HG02623 (cell line): Measurements from ENCODE around the gene PGBD5.

Source experiments
- ATAC-seq: cut with Tn5 transposase; IDR thresholded peaks from one replicate; pipeline ENCODE4 v1.9.1; 2021; ENCODE audit warnings: moderate library complexity; ENCODE audit not compliant: unreplicated experiment

PGBD5 gene

DNA sequence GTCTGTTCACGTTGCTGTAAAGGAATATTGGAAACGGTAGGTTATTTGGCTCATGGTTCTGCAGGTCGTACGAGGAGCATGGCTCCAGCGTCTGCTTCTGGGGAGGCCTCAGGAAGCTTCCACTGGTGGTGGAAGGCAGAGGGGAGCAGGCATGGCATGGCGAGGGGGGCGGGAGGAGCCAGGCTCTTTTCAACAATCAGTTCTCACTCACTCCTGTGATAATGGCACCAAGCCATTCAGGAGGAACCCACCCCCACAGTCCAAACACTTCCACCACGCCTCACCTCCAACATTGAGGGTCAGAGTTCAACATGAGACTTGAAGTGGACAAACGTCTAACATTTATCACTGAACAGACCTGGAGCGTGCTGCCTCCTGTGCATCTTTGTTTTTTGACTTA, 141.2 kb downstream of the PGBD5 start:
- no peak for ATAC-seq

DNA sequence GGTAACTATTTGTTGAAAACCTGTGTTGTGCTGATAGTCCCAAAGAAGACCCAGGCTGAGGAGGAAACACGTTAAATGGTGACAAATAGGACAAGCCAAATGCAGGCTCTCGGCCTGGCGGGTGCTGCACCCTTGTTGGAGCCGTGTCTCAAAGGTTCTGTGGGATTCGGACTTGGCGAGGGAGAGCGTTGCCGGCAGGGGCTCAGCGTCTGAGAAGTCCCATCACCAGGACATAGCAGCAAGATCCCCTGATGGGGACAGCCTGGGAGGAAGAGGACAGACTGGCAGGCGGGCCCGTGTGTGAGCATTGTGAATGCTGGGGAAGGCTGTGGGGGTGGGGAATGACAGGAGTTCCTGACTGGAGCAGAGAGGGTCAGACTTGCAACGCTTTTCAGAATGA, 142.5 kb downstream of the PGBD5 start:
- ATAC-seq: no peak

DNA sequence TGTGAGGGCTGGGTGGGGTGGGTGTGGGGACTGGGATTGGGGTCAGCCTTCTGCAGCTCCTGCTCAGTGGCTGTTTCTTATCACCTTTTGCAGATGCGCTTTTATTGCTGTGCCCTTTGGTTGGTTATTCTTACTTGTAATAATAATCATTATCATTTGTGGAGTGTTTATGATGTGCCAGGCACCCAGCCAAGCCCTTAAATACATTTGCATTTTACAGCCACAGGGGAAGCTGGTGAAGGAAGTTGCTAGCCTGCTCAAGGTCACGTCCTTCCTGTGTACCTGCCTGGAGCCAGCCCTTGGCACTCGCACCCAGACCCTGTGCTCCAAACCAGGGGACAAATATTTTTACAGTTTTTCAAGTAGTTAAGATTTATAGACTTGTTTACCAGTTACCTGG, 144.0 kb downstream of the PGBD5 start:
- ATAC-seq: no peak

DNA sequence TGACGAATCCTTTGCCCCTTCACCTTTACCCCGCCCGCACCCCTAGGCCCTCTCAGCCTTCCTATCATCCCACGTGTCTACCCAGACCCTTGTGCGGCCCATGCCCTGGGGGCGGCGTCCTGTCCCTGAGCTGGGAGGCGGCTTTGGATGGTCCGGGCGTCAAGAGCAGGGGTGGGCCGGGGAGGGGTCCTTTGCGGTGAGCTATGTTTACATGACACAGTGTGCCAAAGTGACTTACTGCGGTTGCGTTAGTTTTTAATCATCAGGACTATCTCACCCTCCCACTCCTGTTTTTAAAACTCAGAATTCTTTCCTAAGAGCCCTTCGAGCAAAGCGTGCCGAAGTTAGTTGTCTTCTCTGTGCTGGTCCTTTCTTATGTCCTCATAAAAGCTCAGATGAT, 144.6 kb downstream of the PGBD5 start:
- ATAC-seq: no peak

DNA sequence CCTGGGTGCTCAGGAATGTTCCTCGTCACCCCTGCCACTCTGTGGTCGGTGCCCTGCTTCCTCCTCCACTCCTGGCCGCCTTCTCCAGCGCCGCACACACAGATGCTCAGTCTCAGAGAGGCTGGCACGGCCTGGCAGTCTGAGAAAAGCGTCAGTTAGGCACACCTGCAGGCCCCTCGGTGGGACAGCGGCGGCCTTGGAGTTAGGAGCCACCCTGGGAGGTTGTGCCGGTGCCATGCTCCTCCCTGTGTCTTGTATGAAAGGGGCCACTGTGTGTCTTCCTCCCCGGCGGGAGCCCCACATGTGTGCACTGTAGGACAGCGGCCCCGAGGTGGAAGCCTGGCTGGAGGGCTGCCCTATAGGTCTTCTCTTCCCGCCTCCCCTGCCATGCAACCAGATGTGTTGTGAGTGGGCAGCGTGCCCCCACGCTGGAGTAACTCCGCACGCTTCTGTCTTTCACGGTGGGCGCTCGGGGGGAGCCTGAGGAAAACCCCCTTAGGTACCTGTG, 145.2 kb downstream of the PGBD5 start:
- ATAC-seq: no peak

DNA sequence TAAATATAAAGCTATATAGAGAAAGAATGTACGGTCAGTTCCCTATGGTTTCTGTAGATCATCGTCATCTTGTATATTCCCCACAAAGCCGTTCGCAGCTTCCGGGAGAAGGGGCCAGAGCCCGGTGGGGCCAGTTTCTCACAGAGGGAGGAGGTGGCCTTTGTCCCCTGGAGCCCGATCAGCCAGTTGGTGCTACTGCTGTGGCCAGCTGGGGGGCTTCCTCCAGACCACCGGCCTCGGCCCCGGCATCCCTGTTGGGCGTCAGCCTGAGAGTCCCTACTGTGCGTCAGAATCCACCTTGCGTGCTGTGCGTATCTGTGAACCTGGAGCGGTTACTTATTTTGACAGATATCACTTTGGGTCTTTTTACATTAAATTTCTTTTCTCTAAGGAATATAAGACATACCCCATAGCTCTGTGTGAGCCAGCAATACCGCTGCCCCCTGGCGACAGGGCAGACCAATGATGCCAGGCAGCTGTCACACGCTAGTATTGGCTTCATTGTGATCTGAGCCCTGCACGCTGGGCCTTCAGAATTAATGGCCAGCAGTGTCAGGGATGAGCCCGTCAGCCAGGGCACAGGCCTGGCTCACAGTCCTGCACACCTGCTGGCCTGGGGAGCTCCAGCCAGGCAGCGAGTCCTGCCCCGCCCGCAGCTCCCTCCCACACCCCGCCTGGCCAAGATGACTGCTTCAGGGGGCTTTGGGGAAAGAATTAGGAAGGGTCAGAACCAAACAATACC, 145.9 kb downstream of the PGBD5 start:
- ATAC-seq: no peak

DNA sequence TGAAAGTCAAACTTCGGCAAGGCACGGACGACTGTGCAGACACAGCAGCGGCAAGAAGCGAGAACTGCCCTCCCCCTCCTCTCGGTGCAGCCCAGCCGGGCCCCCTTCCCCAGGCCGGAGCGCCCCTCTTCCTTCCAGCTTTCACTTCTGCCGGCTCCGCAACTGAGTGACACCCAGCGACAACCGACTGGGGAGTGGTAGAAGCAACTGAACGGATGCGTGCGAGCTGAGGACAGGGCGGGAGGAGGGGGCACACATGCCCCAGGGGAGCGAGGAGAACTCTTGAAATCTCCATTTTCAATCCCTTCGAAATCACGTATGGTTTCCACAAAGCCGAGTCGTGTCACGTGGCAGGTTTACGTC, 146.6 kb downstream of the PGBD5 start:
- no peak for ATAC-seq

DNA sequence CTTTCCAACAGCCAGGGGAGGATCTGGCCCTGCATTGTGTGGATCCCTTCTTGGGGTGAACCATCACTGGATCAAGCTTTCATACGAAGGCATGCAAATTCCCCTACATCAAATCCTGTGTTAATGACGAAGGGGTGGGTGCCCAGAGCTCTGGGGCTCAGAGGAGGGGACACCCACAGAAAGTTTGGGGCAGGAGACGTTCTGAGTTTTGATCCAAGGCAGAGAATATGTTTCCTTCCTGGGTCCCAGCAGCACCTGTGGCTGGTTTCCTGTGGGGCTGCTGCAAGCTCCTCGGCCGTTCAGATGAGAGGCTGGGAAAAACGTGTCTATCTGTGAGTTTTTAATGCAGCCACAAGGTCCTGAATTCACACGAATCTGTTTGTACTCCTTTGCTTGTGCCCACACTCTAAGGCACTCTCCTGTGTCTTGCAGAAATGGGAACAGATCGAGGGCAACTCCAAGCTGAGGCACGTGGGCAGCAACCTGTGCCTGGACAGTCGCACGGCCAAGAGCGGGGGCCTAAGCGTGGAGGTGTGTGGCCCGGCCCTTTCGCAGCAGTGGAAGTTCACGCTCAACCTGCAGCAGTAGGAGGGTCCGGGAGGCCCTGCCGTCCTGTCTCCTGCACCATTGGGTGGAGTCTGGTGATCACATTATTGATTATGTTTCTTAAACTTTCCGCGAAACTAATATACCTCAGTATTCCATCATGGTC, 147.1 kb downstream of the PGBD5 start:
- no peak for ATAC-seq

DNA sequence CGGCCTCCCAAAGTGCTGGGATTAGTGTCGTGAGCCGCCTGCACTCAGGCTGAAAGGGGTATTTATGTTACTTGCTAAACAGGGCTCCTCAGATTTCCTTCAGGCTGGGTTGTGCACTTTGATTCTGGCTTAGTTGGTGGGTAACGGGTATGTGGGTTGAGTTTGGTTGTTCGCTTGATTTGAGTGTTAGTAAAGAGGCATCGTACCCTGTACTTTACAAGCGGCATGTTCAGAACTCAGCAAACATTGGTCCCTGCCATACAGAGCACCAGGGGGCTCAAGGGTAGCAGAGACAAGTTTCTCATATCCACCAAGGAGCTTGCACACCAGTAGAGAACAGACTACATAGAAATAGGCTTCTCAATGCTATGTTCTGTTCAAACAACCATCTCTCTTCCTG, 147.8 kb downstream of the PGBD5 start:
- no peak for ATAC-seq

DNA sequence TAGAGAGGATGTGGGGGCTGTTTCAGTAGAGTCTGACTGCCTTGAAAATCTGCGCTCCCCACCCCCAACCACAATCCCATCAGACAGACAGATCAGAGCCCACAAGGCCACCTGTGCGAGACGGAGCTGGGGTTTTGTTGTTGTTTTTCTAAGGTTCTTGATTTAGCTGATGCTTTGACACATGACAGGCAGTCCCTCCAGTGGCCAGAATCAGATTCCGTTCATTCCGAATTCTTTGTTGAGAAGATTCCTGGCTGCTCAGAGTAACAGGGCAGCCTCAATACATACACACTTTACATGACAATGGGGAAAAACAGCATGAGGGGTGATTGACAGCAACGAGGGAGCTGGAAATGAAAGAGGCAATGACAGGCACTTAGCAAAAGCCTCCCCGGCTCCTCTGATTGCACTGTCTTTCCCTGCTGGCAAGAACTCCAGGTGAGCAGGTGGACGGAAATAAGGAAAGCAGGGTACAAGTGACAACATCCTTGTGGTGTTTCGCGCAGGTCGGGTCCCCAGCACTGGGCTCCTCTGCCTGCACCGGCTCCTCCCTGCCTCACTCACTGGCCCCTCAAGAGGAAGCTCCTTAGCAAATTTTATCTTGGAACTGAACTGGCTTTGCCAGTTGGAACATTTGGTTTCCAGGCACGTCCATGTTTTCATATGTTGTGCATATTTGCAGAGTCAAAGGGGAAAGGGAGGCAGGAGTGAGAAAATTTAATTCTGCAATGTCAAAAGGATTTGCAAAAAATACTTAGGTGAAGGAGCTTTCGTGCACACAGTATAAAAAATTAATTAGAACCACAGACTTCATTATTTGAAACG, 148.7 kb downstream of the PGBD5 start:
- no peak for ATAC-seq

DNA sequence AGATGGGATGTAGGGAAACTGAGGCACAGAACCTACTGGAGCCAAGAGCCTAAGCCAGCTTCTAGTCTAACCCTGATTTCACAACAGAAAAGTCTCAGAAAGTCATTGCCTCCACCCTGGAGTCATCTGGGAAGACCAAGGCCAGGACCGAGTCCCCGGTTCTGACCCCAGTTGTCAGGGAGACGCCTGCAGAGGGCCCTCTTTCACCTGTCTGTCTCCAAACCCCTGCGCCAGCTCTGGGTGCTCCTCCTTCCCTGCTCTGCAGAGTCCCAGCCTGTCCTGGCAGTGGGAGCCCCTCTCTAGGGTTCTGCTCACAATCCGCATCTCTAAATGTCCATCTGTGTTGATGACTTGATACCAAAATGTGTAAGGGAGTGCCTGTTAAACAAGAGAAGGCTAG, 149.7 kb downstream of the PGBD5 start:
- ATAC-seq: no peak

DNA sequence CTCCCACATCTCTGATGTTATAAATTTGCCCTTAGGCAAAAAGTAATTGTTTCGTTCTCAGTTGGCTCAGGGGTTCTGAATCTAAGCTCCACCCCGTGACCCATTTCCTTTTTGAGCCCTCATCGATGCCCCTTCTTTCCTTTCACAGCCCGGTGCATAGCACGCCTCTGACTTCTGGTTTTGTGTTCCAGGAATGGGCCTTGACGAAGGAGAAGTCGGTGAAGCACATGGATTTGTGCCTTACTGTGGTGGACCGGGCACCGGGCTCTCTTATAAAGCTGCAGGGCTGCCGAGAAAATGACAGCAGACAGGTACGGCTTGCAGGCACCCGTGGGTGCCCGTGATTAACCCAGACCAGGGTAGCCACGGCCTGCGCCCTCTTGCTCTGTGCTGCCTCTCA, 151.9 kb downstream of the PGBD5 start:
- ATAC-seq: no peak

DNA sequence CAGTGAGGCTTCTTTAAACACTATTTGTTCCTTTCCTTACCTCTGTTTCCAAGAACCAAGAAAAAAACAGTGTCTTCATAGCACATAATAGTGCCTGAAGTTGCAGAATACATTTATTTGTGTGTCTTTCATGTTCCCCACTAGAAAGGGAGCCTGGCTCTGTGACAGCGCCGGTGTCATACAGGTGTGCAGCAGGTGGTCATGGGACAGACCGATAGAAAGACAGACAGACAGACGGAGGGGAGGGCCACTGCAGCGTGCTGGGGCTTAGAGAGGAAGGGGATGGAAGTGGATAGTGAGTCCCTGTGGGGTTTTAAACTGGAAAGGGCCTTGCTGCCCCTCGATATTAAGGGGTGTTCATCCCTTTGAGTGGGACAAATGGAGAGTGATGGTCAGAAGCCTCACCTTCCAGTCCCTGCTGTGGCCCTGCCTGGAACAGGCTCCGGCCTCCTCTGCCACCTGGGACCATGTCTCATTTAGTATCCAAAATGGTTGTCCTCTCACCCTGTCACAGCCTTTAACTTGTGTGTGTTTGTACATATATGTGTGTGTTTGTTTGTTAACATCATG, 152.9 kb downstream of the PGBD5 start:
- no peak for ATAC-seq

DNA sequence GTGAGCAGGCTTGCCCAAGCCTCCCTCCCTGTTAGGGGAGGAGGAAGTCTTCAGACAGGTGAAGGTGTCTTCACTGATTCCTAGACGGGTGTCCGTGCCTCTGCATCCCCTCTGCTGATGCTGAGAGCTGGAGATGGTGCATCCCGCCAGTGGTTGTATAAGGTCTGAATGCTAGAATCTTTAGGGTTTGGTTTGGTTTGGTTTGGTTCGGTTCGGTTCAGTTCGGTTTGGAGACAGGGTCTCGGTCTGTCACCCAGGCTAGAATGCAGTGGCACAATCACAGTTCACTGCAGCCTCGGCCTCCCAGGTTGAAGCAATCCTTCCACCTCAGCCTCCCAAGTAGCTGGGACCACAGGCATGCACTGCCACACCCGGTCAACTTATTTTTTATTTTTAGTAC, 153.6 kb downstream of the PGBD5 start:
- ATAC-seq: no peak

DNA sequence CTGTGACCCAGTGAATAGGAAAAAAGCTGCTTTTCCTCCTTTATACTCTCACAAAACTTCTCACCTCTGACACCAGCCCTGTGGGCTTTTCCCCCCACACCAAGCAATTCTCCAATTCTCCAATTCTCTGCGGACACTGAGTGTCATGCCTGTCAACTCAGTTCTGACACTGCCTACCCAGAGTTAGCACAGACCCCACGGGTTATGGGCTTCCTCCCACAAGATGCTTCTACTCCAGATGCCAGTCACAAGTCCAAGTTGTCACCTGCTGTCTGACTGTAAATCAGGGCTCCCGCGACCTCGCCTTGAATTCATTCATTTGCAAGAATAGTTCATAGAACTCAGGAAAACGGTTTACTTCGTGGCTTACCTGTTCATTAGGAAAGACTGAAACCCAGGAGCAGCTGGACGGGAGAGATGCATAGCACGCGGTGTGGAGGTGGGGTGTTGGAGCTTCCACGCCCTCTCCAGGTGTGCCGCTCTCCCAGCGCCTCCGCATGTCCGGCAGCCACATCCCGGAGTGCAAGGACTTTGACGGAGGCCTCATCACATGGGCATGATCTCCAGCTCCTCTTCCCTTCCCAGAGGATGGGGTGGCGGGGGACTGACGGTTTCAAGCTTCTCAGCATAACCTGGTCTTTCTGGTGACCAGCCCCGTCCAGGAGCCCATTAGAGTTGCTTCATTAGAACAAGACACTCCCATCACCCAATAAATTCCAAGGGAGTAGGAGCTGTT, 154.7 kb downstream of the PGBD5 start:
- no peak for ATAC-seq

DNA sequence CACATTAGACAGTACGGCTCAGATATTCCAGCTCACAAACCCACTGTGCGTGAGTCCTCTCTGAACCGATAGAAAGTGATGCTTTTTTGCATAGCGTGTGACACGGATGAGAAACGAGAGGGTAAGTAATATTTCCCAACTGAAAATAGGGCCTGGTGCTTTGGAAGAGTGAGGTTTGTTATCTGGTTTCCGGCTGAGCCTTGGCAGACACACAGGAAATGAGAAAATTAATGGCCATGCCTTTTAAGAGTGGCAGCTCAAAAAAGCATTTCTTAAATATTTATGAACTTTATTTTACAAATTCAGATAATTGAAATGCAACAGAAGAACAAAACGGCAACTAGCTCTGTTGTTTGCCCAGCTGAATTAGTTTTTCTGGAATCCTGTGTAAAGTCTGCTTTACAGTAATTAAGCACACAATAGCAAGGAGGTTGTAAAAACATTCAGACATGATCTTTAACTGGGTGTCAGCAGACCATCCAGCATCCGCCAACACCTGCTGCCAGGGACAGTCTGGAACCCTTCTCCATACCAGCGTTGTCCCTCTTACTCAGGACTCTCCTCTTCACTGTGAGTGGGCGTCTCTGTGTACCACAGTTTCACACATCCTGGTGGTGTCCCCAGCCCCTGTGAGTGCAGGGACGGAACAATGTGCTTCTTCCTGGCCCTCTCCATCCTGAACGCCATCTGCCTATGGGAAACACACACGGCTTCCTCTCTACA, 155.4 kb downstream of the PGBD5 start:
- ATAC-seq: no peak

DNA sequence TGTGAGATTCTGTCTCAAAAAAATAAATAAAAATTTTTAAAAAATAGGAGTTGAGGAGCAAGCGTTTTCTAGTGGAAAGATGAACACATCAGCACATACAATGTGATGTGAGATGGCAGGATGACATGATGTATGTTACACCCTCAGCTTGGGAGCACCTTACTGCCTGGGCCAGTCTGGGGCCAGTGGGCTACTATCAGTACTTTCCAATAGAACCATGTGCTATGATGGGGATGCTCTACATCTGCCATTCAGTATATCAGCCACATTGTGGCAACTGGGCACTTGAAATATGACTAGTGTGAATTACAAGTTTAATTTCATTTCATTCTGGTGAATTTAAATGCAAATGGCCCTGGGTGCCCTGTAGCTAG, 156.0 kb downstream of the PGBD5 start:
- no peak for ATAC-seq

DNA sequence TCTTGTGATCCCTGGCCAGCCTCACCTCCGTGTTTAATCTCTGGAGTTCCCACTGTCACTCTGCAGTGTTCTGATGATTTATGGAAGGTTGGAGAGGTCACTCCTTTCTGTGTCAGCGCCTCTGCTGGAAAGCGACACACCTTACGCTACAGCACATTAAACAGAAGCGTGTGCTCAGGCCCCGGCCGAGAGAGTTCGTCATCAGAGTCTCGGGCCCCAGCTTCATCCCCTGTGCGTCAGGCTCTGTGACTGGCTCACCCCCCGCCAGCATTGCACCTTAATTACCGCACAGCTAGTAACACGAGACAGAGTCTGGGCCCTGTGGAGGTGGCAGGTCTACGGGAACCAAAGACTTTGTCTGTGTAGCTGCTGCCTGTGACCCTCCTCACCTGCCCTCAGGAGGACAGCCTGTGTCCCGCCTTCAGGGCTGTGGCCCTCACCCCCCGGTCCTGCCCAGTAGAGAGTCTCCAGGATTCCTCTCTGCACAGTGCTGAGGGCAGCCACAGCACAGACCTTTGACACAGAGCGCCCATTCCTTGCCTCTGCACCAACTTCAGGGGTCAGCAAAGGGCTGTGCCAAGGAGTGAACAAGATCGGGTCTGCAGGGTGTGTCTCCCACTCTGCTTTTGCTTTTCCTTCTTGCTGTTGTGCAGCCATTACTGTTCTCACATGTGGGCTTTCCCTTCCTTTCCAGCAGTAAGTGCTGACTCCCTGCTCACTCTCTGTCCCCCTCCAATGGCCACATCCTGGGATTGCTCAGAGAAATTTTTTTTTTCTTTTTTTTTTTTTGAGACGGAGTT, 157.6 kb downstream of the PGBD5 start:
- no peak for ATAC-seq

DNA sequence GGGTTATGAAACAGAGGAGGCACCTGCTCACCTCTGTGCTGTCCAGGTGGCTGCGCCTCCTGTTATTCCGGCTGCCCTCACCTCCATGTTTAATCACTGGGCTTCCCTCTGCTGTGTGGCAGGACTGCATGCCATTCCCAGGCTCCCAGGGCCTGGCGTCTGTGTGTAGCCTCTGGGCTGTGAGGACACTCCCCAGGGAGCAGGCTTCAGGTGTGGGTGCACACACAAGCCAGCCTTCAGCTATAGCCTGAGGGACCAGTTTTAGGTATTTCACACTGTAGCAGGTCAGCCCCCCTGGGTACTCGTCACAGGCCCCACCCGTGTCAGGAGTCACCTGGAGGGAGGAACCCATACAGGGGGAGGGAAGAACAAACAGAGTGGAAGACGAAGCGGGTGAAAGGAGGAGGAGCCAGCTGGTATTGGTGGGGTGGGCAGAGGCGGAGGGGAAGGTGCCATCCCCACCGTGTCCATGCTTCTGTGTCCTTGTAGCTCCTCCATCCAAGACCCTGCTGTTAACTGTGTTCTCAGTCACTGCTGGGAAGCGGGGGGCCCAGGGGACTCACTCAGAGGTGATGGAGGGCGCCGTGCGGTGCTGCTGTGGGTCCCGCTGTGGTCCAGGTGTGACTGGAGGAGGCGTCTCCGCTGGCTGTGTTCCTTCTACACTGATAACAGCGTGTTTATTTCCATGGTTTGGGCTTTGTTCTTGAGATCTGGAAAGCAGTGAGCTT, 158.6 kb downstream of the PGBD5 start:
- no peak for ATAC-seq
